ENCODE measurements around the gene TK2.

GRCh38 chr16:66534376-66534799, 15.5 kb downstream of the TK2 start:
- TF ChIP-seq CTCF (conservative IDR thresholded peaks at IDR 0.05; ENCODE audit: low read depth in 2 of 2): no peak
- TF ChIP-seq ETS1 (IDR thresholded peaks at IDR 0.05): no peak
- TF ChIP-seq EZH2 (IDR thresholded peaks at IDR 0.05; ENCODE audit: low read depth, unreplicated experiment): no peak
- no peak for TF ChIP-seq POLR2AphosphoS5 (IDR thresholded peaks at IDR 0.05; ENCODE audit: low read depth)
- TF ChIP-seq REST (IDR thresholded peaks at IDR 0.05; ENCODE audit: unreplicated experiment): no peak
- no peak for TF ChIP-seq EZH2phosphoT487 (IDR thresholded peaks at IDR 0.05; ENCODE audit: unreplicated experiment)
- TF ChIP-seq ZNF331 (CRISPR knock-in tag; IDR thresholded peaks at IDR 0.05; ENCODE audit: low read depth): no peak
- TF ChIP-seq ZNF114 (CRISPR knock-in tag; IDR thresholded peaks at IDR 0.05): no peak
- TF ChIP-seq CREB1 (CRISPR knock-in tag; IDR thresholded peaks at IDR 0.05; ENCODE audit: low read depth): no peak
- no peak for TF ChIP-seq JUNB (IDR thresholded peaks at IDR 0.05; ENCODE audit: unreplicated experiment)
- no peak for TF ChIP-seq NANOG (IDR thresholded peaks at IDR 0.05; ENCODE audit: borderline replicate concordance)
- no peak for TF ChIP-seq STAT1 (IDR thresholded peaks at IDR 0.05; ENCODE audit: unreplicated experiment)
- no peak for TF ChIP-seq ZNF462 (CRISPR knock-in tag; IDR thresholded peaks at IDR 0.05)

Data from GM23338 (cell line).